ENCODE measurements around the gene CCDC7.
"Not testable (repeated sequence)": the region's sequence is repeated elsewhere in the genome, so short reads cannot be mapped to it uniquely, and the experiment has no call there.

Gene CCDC7

GRCh38 chr10:32445740-32446535 lies at the start of gene CCDC7:
Gene CCDC7 (plus strand): TSS chr10:32446140. CDS start chr10:32451643, 5,503 bp downstream.
- ATAC-seq (peak; percentile 99), DNase-seq (peak; percentile 83)

- DNase-seq: not testable (repeated sequence)
These were observed 48.8 kb upstream of the CCDC7 start for GRCh38 chr10:32397163-32397562.

GRCh38 chr10:32399720-32400119 lies 46.2 kb upstream of the CCDC7 start:
- ATAC-seq, DNase-seq: not testable (repeated sequence)

More at GRCh38 chr10:32397163-32397562, 48.8 kb upstream of the CCDC7 start:
- ATAC-seq: not testable (repeated sequence)

- no peak for DNase-seq
- ATAC-seq: no peak
These were observed 45.0 kb upstream of the CCDC7 start for GRCh38 chr10:32400961-32401360.

DNA sequence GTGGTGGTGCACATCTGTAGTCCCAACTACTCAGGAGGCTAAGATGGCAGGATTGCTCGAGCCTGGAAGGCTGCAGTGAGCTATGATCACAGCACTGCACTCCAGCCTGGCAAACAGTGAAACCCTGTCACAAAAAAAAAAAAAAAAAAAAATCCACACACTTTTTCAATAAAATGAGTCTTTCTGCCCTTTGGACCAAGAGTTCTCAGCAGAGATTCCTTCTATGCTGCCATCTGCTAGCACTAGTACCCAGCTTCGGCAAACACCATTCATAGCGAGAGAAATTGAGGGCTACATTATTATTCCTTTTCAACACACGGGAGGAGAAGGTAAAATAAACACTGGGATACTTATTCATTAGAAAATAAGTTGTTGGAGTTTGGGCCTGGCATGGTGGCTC lies 43.4 kb upstream of the CCDC7 start:
- no peak for ATAC-seq
- DNase-seq: no peak

GRCh38 chr10:32403091-32403490 lies 42.8 kb upstream of the CCDC7 start:
- DNase-seq: no peak

DNA sequence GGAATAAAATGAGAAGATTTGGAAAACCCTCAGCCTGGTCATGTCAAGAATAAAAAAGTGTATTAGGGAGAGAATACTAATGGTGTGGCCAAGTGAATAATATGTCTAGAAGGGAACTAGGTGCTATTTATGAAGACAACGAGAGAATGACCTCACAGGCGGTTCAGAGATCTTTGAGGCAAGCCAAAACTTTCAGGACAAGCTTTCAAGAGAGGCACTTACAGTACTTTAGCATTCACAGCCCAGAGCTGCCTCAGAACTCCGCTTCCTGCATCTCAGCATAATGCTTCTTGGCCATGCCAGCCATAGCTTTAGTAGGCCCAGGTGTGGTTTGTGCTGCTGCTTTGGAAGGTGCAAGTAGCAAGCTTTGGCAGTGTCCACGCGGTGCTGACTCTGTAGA lies 37.2 kb upstream of the CCDC7 start:
- DNase-seq (no peak), ATAC-seq (no peak)

More at GRCh38 chr10:32403091-32403490, 42.8 kb upstream of the CCDC7 start:
- ATAC-seq: no peak

DNA sequence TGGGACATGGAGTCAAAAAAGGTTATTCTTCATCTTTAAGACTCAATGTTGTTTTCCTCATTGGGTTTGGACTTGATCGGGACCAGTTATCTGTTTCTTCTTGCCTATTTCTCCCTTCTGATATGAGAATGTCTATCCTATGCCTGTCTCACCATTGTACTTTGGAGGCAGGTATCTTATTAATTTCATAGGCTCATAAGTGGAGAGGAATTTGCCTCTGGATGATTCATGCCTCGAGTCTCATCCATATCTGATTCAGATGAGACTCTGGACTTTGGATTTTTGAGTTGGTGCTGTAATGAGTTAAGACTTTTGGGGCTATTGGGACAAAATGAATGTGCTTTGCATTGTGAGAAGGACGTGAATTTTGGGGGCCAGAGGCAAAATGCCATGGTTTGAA lies 36.2 kb upstream of the CCDC7 start:
- DNase-seq (no peak), ATAC-seq (no peak)

GRCh38 chr10:32410569-32410968 lies 35.4 kb upstream of the CCDC7 start:
- ATAC-seq (no peak), DNase-seq (no peak)

DNA sequence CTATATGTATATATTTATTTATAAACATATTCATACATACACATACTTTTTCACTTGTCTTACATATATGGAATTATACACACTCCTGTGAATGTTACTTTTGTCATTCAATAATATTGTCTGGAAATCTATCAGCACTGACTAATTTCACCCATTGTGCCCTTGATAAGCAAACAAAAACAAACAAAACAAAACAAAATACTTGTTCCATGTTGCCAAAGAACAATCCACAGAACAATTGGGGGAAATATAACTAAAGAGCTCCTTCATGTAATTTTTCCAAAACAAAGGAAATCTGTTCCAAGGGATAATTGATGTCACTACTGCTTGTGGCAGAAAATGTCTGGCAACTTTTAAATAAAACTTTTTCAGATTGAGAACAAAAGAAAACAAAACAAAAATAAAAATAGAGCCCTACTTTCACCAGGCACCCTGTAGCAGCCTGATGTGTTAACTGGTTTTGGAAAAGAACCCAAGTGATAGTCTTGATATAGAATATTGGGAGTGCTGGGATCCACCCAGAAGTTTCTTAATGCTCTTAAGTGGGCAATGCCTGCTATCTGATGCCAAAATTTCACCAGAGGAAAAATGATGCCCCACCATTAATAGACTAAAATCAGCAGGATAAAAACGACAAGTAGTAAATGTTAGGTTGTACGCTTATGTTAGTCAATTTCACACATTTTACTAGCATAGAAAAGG lies 34.0 kb upstream of the CCDC7 start:
- ATAC-seq (no peak), DNase-seq (no peak)

GRCh38 chr10:32412499-32412853 lies 33.5 kb upstream of the CCDC7 start:
- no peak for DNase-seq
- no peak for ATAC-seq

GRCh38 chr10:32413513-32413912 lies 32.4 kb upstream of the CCDC7 start:
- peak; percentile 99 for ATAC-seq
- peak; percentile 53 for DNase-seq

GRCh38 chr10:32415361-32415760 lies 30.6 kb upstream of the CCDC7 start:
- DNase-seq (no peak), ATAC-seq (no peak)

DNA sequence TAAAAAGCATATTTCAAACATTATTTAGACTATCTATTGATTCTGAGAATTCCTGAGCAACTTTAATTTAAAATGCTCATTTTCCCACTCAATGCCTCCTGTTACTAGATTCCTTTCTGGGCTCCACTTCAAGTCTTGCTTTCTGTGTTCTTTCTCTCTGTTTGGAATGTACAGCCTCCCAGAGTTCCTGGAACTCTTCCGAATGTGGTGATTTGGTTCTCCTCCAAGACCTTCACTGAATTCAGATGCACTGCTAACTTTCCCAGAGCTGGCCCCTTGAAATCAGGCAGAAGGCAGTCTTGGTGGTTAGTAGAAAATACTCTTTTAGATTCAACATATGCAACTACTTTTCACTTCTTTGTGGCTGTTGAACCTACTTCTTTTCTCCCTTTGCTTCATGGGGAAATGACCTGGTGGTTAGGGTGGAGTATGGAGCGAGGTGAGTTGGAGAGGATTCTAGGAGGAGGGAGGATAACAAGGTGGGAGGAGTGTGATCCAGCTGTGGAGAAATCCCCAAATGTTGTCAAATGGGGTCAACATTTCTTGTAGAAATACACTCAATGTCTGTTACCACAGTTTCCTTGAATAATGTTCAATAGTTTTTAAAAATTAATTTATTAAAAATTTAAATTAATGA lies 27.9 kb upstream of the CCDC7 start:
- ATAC-seq (no peak), DNase-seq (no peak)

DNA sequence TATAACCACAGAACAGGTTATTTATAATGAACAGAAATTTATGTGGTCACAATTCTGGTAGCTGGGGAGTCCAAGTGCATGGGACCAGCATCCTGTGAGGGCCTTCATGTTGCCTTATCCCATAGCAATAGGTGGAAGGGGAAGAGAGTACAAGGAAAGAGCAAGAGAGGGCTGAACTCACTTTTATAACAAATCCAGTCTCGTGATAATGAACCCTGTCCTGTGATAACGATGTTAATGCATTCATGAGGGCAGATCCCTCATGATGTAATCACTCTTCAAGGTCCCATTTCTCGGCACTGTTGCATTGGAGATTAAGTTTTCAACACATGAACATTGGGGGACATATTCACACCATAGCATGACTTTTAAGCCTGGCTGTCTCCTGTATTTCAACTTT lies 27.4 kb upstream of the CCDC7 start:
- no peak for ATAC-seq
- DNase-seq: no peak

GRCh38 chr10:32419615-32420014 lies 26.3 kb upstream of the CCDC7 start:
- no peak for DNase-seq
- ATAC-seq: no peak

DNA sequence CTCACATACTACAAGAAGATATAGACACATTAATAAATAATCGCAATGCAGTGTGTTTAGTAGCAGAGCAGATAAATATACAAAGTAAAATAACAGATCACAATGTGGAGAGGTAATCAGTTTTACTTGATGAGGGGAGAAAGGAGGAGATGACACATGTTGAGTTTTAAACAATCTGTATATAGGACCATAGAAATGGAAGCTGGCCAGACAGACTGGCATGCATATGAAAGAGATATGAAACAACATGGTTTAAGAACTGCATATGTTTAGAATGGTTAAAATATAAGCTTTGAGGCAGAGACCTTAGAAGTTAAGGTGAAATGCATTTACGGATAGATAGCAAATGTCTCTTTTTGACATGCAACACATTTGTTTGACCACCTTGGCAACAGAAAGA lies 19.8 kb upstream of the CCDC7 start:
- DNase-seq: no peak
- ATAC-seq: no peak

DNA sequence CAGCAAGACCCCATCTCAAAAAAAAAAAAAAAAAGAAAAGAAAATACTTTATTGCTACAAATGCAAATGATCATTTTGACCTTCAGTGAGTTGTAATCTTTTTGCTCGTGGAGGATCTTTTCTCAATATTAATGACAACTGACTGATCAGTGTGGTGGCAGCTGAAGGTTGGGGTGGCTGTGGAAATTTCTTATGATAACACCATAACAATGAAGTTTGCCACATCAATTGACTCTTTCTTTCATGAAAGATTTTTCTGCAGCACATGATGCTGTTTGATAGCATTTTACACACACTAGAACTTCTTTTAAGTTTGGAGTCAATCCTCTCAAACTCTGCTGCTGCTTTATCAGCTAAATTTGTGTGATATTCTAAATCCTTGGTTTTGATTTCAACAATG lies 12.4 kb upstream of the CCDC7 start:
- ATAC-seq: no peak
- DNase-seq: no peak

- ATAC-seq (no peak), DNase-seq (no peak)
These were observed 9.7 kb upstream of the CCDC7 start for GRCh38 chr10:32436215-32436614.

GRCh38 chr10:32437334-32437733 lies 8.6 kb upstream of the CCDC7 start:
- DNase-seq: no peak

DNA sequence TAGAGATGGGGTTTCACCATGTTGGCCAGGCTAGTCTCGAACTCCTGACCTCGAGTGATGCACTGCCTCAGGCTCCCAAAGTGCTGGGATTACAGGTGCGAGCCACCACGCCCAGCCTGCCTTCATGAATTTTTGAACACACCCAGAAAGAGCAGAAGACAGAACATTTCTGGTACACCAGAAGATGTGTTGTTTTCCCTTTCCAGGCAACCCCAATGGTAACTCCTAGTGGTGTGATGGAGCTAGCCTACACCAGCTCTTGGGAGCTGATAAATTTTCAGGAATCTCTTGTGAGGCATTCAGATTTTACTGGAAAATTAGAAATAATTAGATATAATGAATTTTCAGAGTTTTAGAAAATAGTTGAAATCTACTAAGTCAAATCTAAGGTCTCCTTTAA lies 904 bp upstream of the CCDC7 start:
- DNase-seq (no peak), ATAC-seq (no peak)

More at GRCh38 chr10:32437334-32437733, 8.6 kb upstream of the CCDC7 start:
- no peak for ATAC-seq

- ATAC-seq (no peak), DNase-seq (no peak)
These were observed 831 bp downstream of the CCDC7 start for GRCh38 chr10:32446536-32447406.

Data from stimulated activated naive CD8-positive, alpha-beta T cell treated with anti-CD3 and anti-CD28 coated beads, Interleukin-15, Interleukin-2, amounts not matched to agents 100 U/mL and 50 U/mL, for 24 hours (primary cell).